Upper lobe of left lung (tissue), 4 donors: ENCODE results near the gene OR51G1.

Source experiments
- EP300 ChIP-seq, 4 donors: sonication (generic); formaldehyde crosslinking; IDR thresholded peaks; one replicate each; pipeline ENCODE4 v1.5.1; 2017; ENCODE audit warnings: antibody characterized with exemption in 4 of 4, control low read depth in 2 of 4
- POLR2A ChIP-seq, 4 donors: fragments of 450-650 bp; IDR thresholded peaks; one replicate each; pipeline ENCODE4 v1.5.1; 2016 to 2017; ENCODE audit warnings: antibody characterized with exemption in 4 of 4, mild to moderate bottlenecking in 2 of 4
- POLR2AphosphoS5 ChIP-seq, 2 donors: sonication (generic); formaldehyde crosslinking; IDR thresholded peaks; one replicate each; pipeline ENCODE4 v1.5.1; 2017; ENCODE audit warnings: antibody characterized with exemption in 2 of 2
- TF ChIP-seq, protein P1 (sequence below), 6 experiments: fragments of 450-650 bp in 4 of 6; fragments of 200-600 bp in 2 of 6; sonication (generic) in 2 of 6; IDR thresholded peaks; one replicate each; pipeline ENCODE4 v1.5.1; 2016 to 2019; ENCODE audit warnings: antibody characterized with exemption in 6 of 6

GRCh38 chr11:4882543-4882942 is 41.6 kb downstream of the OR51G1 start:
- TF ChIP-seq EP300 (IDR thresholded peaks at IDR 0.05) (no peak), POLR2AphosphoS5 (IDR thresholded peaks at IDR 0.05) (no peak), POLR2A (IDR thresholded peaks at IDR 0.05) (no peak)
- TF ChIP-seq, protein P1, sequence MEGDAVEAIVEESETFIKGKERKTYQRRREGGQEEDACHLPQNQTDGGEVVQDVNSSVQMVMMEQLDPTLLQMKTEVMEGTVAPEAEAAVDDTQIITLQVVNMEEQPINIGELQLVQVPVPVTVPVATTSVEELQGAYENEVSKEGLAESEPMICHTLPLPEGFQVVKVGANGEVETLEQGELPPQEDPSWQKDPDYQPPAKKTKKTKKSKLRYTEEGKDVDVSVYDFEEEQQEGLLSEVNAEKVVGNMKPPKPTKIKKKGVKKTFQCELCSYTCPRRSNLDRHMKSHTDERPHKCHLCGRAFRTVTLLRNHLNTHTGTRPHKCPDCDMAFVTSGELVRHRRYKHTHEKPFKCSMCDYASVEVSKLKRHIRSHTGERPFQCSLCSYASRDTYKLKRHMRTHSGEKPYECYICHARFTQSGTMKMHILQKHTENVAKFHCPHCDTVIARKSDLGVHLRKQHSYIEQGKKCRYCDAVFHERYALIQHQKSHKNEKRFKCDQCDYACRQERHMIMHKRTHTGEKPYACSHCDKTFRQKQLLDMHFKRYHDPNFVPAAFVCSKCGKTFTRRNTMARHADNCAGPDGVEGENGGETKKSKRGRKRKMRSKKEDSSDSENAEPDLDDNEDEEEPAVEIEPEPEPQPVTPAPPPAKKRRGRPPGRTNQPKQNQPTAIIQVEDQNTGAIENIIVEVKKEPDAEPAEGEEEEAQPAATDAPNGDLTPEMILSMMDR (IDR thresholded peaks at IDR 0.05) = no peak
